Activated naive CD4-positive, alpha-beta T cell treated with anti-CD3 and anti-CD28 coated beads, Interleukin-2, amount 10 ng/mL, durations not matched to agents 7 days and 5 days (primary cell): ENCODE measurements around the gene CD55.

Source experiments
- CTCF ChIA-PET: fragments of 350-600 bp; sonication (Branson Sonifier 250); formaldehyde crosslinking; loops from one replicate; lab custom pipeline; 2021; ENCODE audit warnings: antibody characterized with exemption; lab: Charles Lee
- DNase-seq: peaks from one replicate; pipeline ENCODE4 v3.0.0-alpha.2; 2020
- H3K27ac Mint-ChIP-seq: one replicate; pipeline ENCODE4 v1.8.0; 2021; ENCODE audit warnings: mild to moderate bottlenecking, moderate library complexity, mixed read lengths
- H3K27me3 Mint-ChIP-seq: one replicate; pipeline ENCODE4 v1.8.0; 2021; ENCODE audit warnings: mild to moderate bottlenecking, mixed read lengths
- H3K36me3 Mint-ChIP-seq: one replicate; pipeline ENCODE4 v1.8.0; 2021; ENCODE audit warnings: mixed read lengths
- H3K4me1 Mint-ChIP-seq: one replicate; pipeline ENCODE4 v1.8.0; 2021; ENCODE audit warnings: mixed read lengths
- H3K4me3 Mint-ChIP-seq: one replicate; pipeline ENCODE4 v1.8.0; 2021; ENCODE audit warnings: mild to moderate bottlenecking, moderate library complexity, mixed read lengths
- H3K9me3 Mint-ChIP-seq: one replicate; pipeline ENCODE4 v1.8.0; 2021; ENCODE audit warnings: mixed read lengths

CD55 gene

GRCh38 chr1:207298186-207298585 lies 23.3 kb upstream of the CD55 start:
- H3K36me3 Mint-ChIP-seq = peaks cover 5% of the 10 kb centered on the region
- CTCF ChIA-PET = no interaction called here
- H3K4me3 Mint-ChIP-seq = no peak overlapping the region

GRCh38 chr1:207298636-207299398 lies 22.7 kb upstream of the CD55 start:
- no peak overlapping the region for H3K4me3 Mint-ChIP-seq
- H3K4me1 Mint-ChIP-seq = peaks cover 21% of the 10 kb centered on the region
- H3K36me3 Mint-ChIP-seq = peaks cover 5% of the 10 kb centered on the region
- CTCF ChIA-PET = interaction anchor here (0.8 kb wide), 1 partner anchor 106 kb away, joined by 3 read pairs; no protein-coding TSS in a partner anchor
- H3K27me3 Mint-ChIP-seq = no peaks in the 10 kb centered on the region
- H3K9me3 Mint-ChIP-seq = peaks cover 15% of the 10 kb centered on the region
- H3K27ac Mint-ChIP-seq = no peak overlapping the region
- no peak for DNase-seq

More at GRCh38 chr1:207298186-207298585, 23.3 kb upstream of the CD55 start:
- Mint-ChIP-seq H3K27me3 (no peaks in the 10 kb centered on the region), H3K4me1 (peaks cover 18% of the 10 kb centered on the region), H3K9me3 (peaks cover 11% of the 10 kb centered on the region), H3K27ac (peak overlapping the region; percentile 40)
- DNase-seq = no peak

GRCh38 chr1:207300970-207301369 lies 20.5 kb upstream of the CD55 start:
- Mint-ChIP-seq H3K36me3 (peaks cover 5% of the 10 kb centered on the region), H3K27me3 (no peaks in the 10 kb centered on the region), H3K9me3 (peaks cover 15% of the 10 kb centered on the region), H3K27ac (no peak overlapping the region), H3K4me3 (no peak overlapping the region), H3K4me1 (peaks cover 21% of the 10 kb centered on the region)
- CTCF ChIA-PET = no interaction called here
- DNase-seq = no peak

- Mint-ChIP-seq H3K4me3 (no peak overlapping the region), H3K27me3 (no peaks in the 10 kb centered on the region), H3K27ac (no peak overlapping the region), H3K36me3 (peaks cover 5% of the 10 kb centered on the region), H3K4me1 (peaks cover 21% of the 10 kb centered on the region), H3K9me3 (peaks cover 15% of the 10 kb centered on the region)
- no peak for DNase-seq
- CTCF ChIA-PET = no interaction called here
Observed at GRCh38 chr1:207302618-207303393, 18.7 kb upstream of the CD55 start.

- Mint-ChIP-seq H3K4me3 (no peak overlapping the region), H3K36me3 (peaks cover 5% of the 10 kb centered on the region), H3K4me1 (peaks cover 28% of the 10 kb centered on the region), H3K27me3 (no peaks in the 10 kb centered on the region), H3K27ac (no peak overlapping the region), H3K9me3 (peaks cover 12% of the 10 kb centered on the region)
- DNase-seq = no peak
- CTCF ChIA-PET = no interaction called here
Observed at GRCh38 chr1:207304710-207305488, 16.6 kb upstream of the CD55 start.

GRCh38 chr1:207305489-207305873 lies 16.0 kb upstream of the CD55 start:
- Mint-ChIP-seq H3K27ac (no peak overlapping the region), H3K4me3 (no peak overlapping the region), H3K4me1 (peaks cover 32% of the 10 kb centered on the region), H3K36me3 (peaks cover 5% of the 10 kb centered on the region), H3K27me3 (no peaks in the 10 kb centered on the region), H3K9me3 (peaks cover 12% of the 10 kb centered on the region)
- CTCF ChIA-PET = no interaction called here
- no peak for DNase-seq

GRCh38 chr1:207306023-207306422 lies 15.5 kb upstream of the CD55 start:
- Mint-ChIP-seq H3K4me3 (no peak overlapping the region), H3K27ac (no peak overlapping the region), H3K36me3 (peaks cover 5% of the 10 kb centered on the region), H3K9me3 (peaks cover 12% of the 10 kb centered on the region), H3K4me1 (peaks cover 32% of the 10 kb centered on the region), H3K27me3 (no peaks in the 10 kb centered on the region)
- CTCF ChIA-PET = no interaction called here
- DNase-seq = no peak

GRCh38 chr1:207306603-207307002 lies 14.9 kb upstream of the CD55 start:
- Mint-ChIP-seq H3K9me3 (peaks cover 12% of the 10 kb centered on the region), H3K4me3 (no peak overlapping the region), H3K4me1 (peaks cover 32% of the 10 kb centered on the region), H3K27me3 (no peaks in the 10 kb centered on the region), H3K36me3 (peaks cover 5% of the 10 kb centered on the region), H3K27ac (no peak overlapping the region)
- no peak for DNase-seq
- CTCF ChIA-PET = no interaction called here

- H3K4me3 Mint-ChIP-seq = no peak overlapping the region
- no peaks in the 10 kb centered on the region for H3K36me3 Mint-ChIP-seq
- CTCF ChIA-PET = no interaction called here
- H3K9me3 Mint-ChIP-seq = peaks cover under 1% of the 10 kb centered on the region
- H3K4me1 Mint-ChIP-seq = peaks cover 20% of the 10 kb centered on the region
- no peak overlapping the region for H3K27ac Mint-ChIP-seq
- no peak for DNase-seq
- no peaks in the 10 kb centered on the region for H3K27me3 Mint-ChIP-seq
Observed at GRCh38 chr1:207308451-207309190, 12.9 kb upstream of the CD55 start.

- H3K4me1 Mint-ChIP-seq = peaks cover 20% of the 10 kb centered on the region
Observed at GRCh38 chr1:207309745-207310273, 11.7 kb upstream of the CD55 start.

GRCh38 chr1:207311888-207312603 lies 9.4 kb upstream of the CD55 start:
- Mint-ChIP-seq H3K4me3 (no peak overlapping the region), H3K9me3 (no peaks in the 10 kb centered on the region), H3K4me1 (peaks cover 23% of the 10 kb centered on the region), H3K36me3 (no peaks in the 10 kb centered on the region), H3K27ac (no peak overlapping the region), H3K27me3 (no peaks in the 10 kb centered on the region)
- no peak for DNase-seq
- CTCF ChIA-PET = no interaction called here

More at GRCh38 chr1:207309745-207310273, 11.7 kb upstream of the CD55 start:
- H3K27me3 Mint-ChIP-seq = no peaks in the 10 kb centered on the region
- H3K4me3 Mint-ChIP-seq = no peak overlapping the region
- no peak overlapping the region for H3K27ac Mint-ChIP-seq
- no peaks in the 10 kb centered on the region for H3K36me3 Mint-ChIP-seq
- DNase-seq = no peak
- H3K9me3 Mint-ChIP-seq = no peaks in the 10 kb centered on the region
- CTCF ChIA-PET = interaction anchor here (1.2 kb wide), 2 partner anchors 12 to 14 kb away, joined by 3 to 5 read pairs; partner anchors contain the start of gene CD55

GRCh38 chr1:207312604-207312920 lies 8.9 kb upstream of the CD55 start:
- H3K27ac Mint-ChIP-seq = no peak overlapping the region
- H3K9me3 Mint-ChIP-seq = no peaks in the 10 kb centered on the region
- H3K4me1 Mint-ChIP-seq = peaks cover 25% of the 10 kb centered on the region
- no peaks in the 10 kb centered on the region for H3K27me3 Mint-ChIP-seq
- DNase-seq = no peak
- CTCF ChIA-PET = no interaction called here
- peaks cover under 1% of the 10 kb centered on the region for H3K36me3 Mint-ChIP-seq
- no peak overlapping the region for H3K4me3 Mint-ChIP-seq

GRCh38 chr1:207313131-207313530 lies 8.3 kb upstream of the CD55 start:
- no peak for DNase-seq
- Mint-ChIP-seq H3K9me3 (no peaks in the 10 kb centered on the region), H3K4me1 (peaks cover 28% of the 10 kb centered on the region), H3K27me3 (no peaks in the 10 kb centered on the region), H3K36me3 (peaks cover 3% of the 10 kb centered on the region), H3K4me3 (no peak overlapping the region), H3K27ac (no peak overlapping the region)
- CTCF ChIA-PET = no interaction called here
